IPS DF 6.9 (cell line): Measurements from ENCODE around the gene SANBR.

Experiments
- DNase-seq: peaks from one replicate; pipeline ENCODE4 v3.0.0-alpha.2; 2013; ENCODE audit warnings: low read depth, low spot score
- H3K27ac ChIP-seq: one replicate; pipeline ENCODE4 v1.5.1; 2013; ENCODE audit warnings: low read length, control low read depth
- H3K27me3 ChIP-seq: 2 replicates; pipeline ENCODE4 v1.6.1; 2013; ENCODE audit warnings: mild to moderate bottlenecking, low read length; ENCODE audit not compliant: control insufficient read depth, insufficient read depth
- H3K36me3 ChIP-seq: 2 replicates; pipeline ENCODE4 v1.6.1; 2013; ENCODE audit warnings: low read length; ENCODE audit not compliant: control insufficient read depth, insufficient read depth
- H3K4me1 ChIP-seq: 2 replicates; pipeline ENCODE4 v1.6.1; 2013; ENCODE audit warnings: low read length; ENCODE audit not compliant: control insufficient read depth, insufficient read depth
- H3K4me3 ChIP-seq: 2 replicates; pipeline ENCODE4 v1.5.1; 2013; ENCODE audit warnings: mild to moderate bottlenecking, low read length
- H3K9me3 ChIP-seq: 2 replicates; pipeline ENCODE4 v1.6.1; 2013; ENCODE audit warnings: low read length, inconsistent platforms; ENCODE audit not compliant: control insufficient read depth, insufficient read depth
- WGBS: extraction: QIAGEN DNeasy Blood & Tissue Kit; methylation state at CpG from one replicate; pipeline ENCODE4 v1.1.7; 2013; ENCODE audit warnings: mixed read lengths, missing lambda C conversion rate; ENCODE audit not compliant: insufficient read length, insufficient coverage; 5-methylcytosine and 5-hydroxymethylcytosine counted together

SANBR gene

DNA sequence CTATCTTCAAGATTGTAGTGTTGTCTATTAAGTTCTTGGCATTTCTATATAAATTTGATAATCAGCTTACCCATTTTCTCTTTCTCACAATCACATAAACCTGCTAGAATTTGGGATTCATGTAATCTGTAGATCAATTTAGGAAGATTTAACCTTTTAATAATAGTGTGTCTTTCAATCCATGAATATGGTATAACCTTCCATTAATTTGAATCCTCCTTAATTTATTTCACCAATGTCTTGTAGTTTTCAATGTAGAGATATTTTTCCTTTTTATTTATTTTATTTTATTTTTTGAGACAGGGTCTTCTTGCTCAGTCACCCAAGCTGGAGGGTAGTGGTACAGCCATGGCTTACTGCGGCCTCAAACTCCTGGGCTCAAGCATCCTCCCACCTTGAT, 20.2 kb downstream of the SANBR start:
- DNase-seq = no peak
- no CpG with 5 or more reads among the region's 1 CpG for WGBS
- H3K27me3 ChIP-seq = no peaks in the 10 kb centered on the region

DNA sequence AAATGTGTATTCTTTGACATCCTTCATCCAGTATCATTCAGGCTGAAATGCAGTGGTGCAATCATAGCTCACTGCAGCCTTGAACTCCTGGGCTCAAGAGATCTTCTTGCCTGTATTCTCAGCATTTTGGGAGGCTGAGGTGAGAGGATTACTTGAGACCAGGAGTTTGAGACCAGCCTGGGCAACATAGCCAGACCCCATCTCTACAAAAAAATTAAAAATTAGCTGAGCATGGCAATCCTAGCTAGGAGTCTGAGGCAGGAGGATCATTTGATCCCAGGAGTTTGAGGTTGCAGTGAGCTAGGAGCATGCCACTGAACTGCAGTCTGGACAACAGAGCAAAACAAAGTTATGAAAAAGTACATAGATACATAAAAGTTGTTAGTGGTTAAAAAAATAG, 24.1 kb downstream of the SANBR start:
- no peak for DNase-seq
- Histone ChIP-seq H3K4me1 (no peaks in the 10 kb centered on the region), H3K27ac (no peak overlapping the region), H3K9me3 (no peaks in the 10 kb centered on the region), H3K27me3 (no peaks in the 10 kb centered on the region), H3K4me3 (no peak overlapping the region), H3K36me3 (no peaks in the 10 kb centered on the region)

More for the DNA sequence above, 20.2 kb downstream of the SANBR start:
- no peaks in the 10 kb centered on the region for H3K4me1 ChIP-seq
- no peaks in the 10 kb centered on the region for H3K36me3 ChIP-seq
- no peak overlapping the region for H3K4me3 ChIP-seq
- no peaks in the 10 kb centered on the region for H3K9me3 ChIP-seq
- H3K27ac ChIP-seq = no peak overlapping the region

GRCh38 chr2:61090386-61090921, 24.8 kb downstream of the SANBR start:
- H3K4me3 ChIP-seq = no peak overlapping the region
- H3K27ac ChIP-seq = no peak overlapping the region
- H3K36me3 ChIP-seq = no peaks in the 10 kb centered on the region
- no CpG with 5 or more reads among the region's 5 CpGs for WGBS
- no peak for DNase-seq
- no peaks in the 10 kb centered on the region for H3K4me1 ChIP-seq
- no peaks in the 10 kb centered on the region for H3K9me3 ChIP-seq
- no peaks in the 10 kb centered on the region for H3K27me3 ChIP-seq

DNA sequence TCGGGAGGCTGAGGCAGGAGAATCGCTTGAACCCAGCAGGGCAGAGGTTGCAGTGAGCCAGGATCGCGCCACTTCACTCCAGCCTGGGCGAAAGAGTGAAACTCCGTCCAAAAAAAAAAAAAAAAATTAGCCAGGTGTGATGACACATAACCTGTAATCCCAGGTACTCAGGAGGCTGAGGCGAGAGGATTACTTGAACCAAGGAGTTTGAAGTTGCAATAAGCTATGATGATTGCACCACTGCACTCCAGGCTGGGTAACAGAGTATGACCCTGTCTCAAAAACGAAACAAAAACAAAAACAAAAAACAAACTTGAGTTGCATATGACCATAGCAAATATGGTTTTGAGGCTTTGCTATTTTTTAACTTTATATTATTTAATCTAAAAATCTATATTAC, 25.8 kb downstream of the SANBR start:
- Histone ChIP-seq H3K36me3 (no peaks in the 10 kb centered on the region), H3K27me3 (no peaks in the 10 kb centered on the region), H3K4me3 (no peak overlapping the region), H3K9me3 (no peaks in the 10 kb centered on the region), H3K4me1 (no peaks in the 10 kb centered on the region), H3K27ac (no peak overlapping the region)
- no CpG with 5 or more reads among the region's 8 CpGs for WGBS
- DNase-seq = no peak

DNA sequence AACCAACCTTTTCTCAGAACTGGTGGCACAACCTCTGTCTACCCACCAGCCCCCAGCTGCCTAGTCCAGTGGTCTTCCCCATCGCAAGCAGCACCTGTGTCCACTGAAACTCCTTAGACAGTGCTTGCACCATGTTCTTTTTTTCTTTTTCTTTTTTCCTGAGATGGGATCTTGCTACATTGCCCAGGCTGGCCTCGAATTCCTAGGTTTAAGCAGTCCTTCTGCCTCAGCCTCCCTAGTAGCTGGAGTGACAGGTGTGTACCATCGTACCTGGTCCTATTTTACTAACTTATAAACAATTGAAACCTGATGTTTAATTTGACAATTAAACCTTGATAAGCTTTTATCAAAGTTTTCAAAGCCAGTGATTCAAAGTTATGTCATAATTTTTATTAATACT, 30.8 kb downstream of the SANBR start:
- Histone ChIP-seq H3K27ac (no peak overlapping the region), H3K27me3 (no peaks in the 10 kb centered on the region), H3K4me3 (no peak overlapping the region), H3K9me3 (no peaks in the 10 kb centered on the region), H3K36me3 (no peaks in the 10 kb centered on the region), H3K4me1 (no peaks in the 10 kb centered on the region)
- no peak for DNase-seq
- no CpG with 5 or more reads among the region's 3 CpGs for WGBS

GRCh38 chr2:61100801-61101200, 35.1 kb downstream of the SANBR start:
- DNase-seq = no peak
- Histone ChIP-seq H3K27me3 (no peaks in the 10 kb centered on the region), H3K9me3 (no peaks in the 10 kb centered on the region), H3K27ac (no peak overlapping the region), H3K36me3 (no peaks in the 10 kb centered on the region), H3K4me3 (no peak overlapping the region), H3K4me1 (no peaks in the 10 kb centered on the region)
- WGBS = 100% methylated on average over 1 of the region's 4 CpGs

- Histone ChIP-seq H3K4me3 (no peak overlapping the region), H3K27ac (no peak overlapping the region), H3K9me3 (no peaks in the 10 kb centered on the region), H3K27me3 (no peaks in the 10 kb centered on the region), H3K36me3 (no peaks in the 10 kb centered on the region), H3K4me1 (no peaks in the 10 kb centered on the region)
- DNase-seq = no peak
- no CpG with 5 or more reads among the region's 2 CpGs for WGBS
These were observed 43.6 kb downstream of the SANBR start for GRCh38 chr2:61109291-61109690.

- Histone ChIP-seq H3K4me1 (no peaks in the 10 kb centered on the region), H3K36me3 (no peaks in the 10 kb centered on the region), H3K9me3 (no peaks in the 10 kb centered on the region), H3K27me3 (no peaks in the 10 kb centered on the region), H3K4me3 (no peak overlapping the region), H3K27ac (no peak overlapping the region)
- DNase-seq = no peak
These were observed 46.0 kb downstream of the SANBR start for GRCh38 chr2:61111708-61112107.

DNA sequence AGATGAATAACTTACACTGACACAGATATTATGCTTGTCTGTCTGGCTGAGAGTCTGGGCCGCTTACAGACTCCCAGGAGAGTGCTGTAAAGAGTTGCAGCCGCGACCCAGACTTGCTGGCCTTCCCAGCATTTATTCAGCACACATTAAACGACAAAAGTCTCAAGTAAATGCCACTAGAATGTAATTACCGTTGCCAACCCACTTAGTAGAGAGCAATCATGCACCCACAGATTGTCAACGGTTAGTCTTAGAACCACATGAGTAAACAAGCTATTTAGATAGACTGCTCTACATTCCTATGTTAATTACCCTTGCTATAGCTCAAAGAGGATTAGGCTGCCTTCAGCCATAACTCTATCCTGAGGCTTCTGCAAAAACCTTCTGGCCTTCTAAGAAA, 48.5 kb downstream of the SANBR start:
- no peaks in the 10 kb centered on the region for H3K9me3 ChIP-seq
- no peaks in the 10 kb centered on the region for H3K36me3 ChIP-seq
- no peaks in the 10 kb centered on the region for H3K4me1 ChIP-seq
- H3K27me3 ChIP-seq = no peaks in the 10 kb centered on the region
- WGBS = no CpG with 5 or more reads among the region's 6 CpGs
- no peak overlapping the region for H3K27ac ChIP-seq
- no peak for DNase-seq
- no peak overlapping the region for H3K4me3 ChIP-seq
